SIG-M5 treated with dmso at 0.1 percent for 504 hours (cell line): ENCODE measurements around the gene ZNF469.

Experiments used
- DNase-seq: peaks from one replicate; lab custom pipeline; 2025; ENCODE audit not compliant: unreplicated experiment; lab: John Stamatoyannopoulos, UW

Gene ZNF469

DNA sequence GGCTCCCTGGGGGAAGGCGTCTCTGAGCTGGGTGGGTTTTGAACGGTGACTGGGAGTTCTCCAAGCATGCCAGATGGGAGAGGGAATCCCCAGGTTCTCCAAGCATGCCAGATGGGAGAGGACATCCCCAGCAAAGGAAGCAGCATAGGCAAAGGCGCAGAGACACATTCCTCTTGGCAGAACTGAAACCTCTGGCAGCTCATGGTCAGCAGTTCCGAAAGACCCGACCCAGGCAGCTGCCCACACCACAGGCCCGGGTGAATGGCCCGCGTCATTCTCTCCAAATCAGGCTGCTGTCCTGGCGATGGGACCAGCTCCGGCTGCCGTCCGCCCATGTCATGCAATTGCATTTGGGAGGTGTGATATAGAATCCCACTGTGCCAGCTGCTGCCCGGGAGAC lies 8.0 kb downstream of the ZNF469 start:
- DNase-seq, result no peak

DNA sequence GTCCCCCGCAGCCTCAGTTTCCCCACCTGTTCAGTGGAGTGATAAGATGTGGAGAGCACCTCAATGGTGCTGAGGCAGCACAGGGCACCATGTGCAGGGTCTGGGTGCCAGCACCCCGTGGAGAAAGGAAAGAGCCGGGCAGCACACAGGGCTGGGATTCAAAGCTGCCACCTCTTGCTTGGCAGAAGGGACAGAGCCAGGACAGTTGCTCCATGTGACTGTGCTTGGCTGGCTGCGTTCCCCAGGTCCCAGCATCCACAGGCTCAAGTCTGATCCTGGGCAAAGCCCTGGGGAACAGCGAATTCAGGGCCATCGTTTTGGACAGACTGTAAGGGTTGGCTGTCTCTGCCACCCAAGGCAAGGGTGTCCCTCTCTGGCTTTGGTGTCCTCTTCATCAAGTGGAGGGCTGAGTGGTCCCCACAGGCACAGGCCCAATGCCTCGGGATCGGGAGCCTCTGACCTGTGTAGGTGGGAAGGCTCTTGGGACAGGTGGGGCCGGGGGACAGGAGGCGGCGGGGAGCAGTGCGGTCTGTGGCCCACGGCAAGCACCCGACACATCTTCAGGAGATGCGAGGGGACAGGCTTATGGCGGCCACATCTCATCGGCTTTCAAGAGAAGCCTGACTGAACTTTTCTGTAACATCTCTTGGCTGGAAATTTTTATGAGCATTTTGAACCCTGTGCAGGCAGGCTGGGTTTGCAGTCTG lies 8.5 kb downstream of the ZNF469 start:
- no peak for DNase-seq

DNA sequence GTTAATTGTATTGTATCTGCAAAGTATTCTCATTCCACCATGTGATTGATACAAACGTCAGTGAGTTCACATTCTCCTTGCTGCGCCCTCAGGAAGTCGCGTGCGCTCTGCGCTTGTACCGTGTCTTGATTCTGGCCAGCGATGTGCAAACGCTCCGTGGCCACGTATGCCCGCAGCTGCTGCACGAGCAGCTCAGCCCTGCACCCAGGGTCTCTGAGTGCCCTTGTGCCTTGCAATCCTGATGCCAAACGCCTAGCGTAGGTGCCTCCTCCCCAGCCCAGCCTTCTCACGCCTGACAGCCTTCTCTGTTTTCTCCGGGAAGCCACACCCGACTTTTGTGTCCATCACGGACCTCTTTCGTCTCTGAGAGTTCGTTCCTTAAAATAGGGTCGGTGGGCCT lies 9.4 kb downstream of the ZNF469 start:
- DNase-seq, result no peak

GRCh38 chr16:88392616-88393015 lies 9.9 kb downstream of the ZNF469 start:
- no peak for DNase-seq

- no peak for DNase-seq
Observed at GRCh38 chr16:88393034-88393433, 10.3 kb downstream of the ZNF469 start.

DNA sequence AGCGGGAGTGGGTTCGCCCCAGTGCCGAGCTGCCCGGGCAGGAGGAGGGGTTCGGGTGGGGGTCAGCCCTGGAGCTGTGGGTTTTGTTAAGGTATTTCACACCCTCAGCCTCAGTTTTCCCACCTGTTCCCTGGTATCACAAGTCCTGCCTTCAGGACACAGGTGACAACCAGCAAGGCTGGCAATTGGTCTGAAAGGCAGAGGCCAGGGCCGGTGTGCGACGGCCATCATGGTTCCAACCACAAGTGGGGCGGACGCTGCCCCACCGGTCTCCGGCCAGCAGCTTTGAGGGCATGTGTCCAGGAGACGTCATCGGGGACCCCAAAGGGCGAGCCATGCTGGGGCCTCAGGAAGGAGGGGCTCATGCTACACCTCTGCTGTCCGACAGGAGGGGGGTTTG lies 10.8 kb downstream of the ZNF469 start:
- DNase-seq, result no peak

DNA sequence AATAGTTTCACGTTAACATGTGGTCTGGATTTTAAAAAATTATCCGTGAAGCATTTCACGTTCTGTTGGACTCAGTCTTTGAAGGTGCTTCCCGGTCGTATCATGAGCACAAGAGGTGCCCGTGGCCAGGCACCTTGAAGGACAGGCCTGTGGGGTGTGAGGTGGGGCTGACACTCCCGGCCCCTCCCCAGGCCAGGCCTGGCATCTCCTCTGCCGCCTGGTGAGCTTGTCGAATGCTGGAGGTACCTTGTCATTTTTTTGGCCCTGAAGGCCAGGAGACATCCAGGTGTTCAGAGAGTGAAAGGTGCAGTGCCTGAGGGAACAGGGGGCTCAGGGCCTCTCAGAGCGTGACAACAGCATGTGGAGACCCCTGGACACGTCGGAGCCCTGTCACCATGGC lies 11.7 kb downstream of the ZNF469 start:
- no peak for DNase-seq

GRCh38 chr16:88395669-88396584 lies 13.2 kb downstream of the ZNF469 start:
- no peak for DNase-seq

- no peak for DNase-seq
Observed at GRCh38 chr16:88398170-88398873, 15.6 kb downstream of the ZNF469 start.

DNA sequence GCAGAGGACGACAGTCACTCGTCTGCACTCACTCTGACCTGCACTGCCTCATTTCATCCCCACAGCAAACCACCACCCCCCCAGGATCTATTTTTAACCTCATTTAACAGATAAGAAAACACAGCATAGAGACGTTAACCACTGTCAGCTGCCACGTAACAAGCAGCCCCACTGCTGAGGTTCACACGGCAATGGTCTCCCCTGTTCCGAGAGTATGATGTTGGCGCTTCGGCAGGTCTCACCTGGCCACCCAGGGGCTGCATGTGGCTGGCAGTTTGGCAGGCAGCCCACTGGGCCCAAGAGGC lies 16.1 kb downstream of the ZNF469 start:
- DNase-seq, result no peak

DNA sequence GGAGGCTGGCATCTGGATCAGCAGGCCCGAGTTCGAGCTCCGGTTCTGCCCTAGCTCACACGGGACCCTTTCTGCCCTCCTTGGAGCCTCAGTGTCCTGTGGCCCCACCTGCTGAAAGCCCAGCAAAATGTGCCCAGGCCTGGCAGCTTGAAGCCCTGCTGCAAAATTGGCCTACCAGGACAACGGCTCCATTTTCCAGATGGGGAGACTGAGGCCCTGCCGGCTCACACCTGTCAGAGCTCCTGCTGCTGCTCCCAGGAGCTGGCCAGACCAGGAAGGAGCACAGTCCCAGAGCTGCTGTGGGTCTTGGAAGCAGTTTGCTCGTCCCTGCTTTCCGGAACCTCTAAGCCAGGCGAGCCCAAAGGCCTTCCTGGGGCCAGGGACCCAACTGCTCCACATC lies 17.4 kb downstream of the ZNF469 start:
- no peak for DNase-seq

DNA sequence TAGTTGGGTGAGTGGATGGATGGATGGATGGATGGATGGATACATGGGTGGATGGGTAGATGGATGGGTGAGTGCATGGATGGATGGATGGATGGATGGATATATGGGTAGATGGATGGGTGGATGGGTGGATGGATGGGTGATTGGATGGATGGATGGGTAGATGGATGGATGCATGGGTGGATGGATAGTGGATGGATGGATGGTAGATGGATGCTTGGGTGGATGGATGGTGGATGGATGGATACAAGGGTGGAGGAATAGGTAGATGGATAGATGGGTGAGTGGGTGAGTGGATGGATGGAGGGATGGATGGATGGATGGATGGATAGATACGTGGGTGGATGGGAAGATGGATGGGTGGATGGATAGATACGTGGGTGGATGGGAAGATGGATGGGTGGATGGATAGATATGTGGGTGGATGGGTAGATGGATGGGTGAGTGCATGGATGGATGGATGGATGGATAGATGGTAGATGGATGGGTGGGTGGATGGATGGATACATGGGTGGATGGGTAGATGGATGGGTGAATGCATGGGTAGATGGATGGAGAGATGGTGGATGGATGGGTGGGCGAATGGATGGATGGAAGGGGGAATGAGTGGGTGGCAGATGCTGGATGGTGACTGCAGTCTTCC lies 19.0 kb downstream of the ZNF469 start:
- DNase-seq, result no peak

- DNase-seq, result no peak
Observed at GRCh38 chr16:88402551-88403240, 19.9 kb downstream of the ZNF469 start.

DNA sequence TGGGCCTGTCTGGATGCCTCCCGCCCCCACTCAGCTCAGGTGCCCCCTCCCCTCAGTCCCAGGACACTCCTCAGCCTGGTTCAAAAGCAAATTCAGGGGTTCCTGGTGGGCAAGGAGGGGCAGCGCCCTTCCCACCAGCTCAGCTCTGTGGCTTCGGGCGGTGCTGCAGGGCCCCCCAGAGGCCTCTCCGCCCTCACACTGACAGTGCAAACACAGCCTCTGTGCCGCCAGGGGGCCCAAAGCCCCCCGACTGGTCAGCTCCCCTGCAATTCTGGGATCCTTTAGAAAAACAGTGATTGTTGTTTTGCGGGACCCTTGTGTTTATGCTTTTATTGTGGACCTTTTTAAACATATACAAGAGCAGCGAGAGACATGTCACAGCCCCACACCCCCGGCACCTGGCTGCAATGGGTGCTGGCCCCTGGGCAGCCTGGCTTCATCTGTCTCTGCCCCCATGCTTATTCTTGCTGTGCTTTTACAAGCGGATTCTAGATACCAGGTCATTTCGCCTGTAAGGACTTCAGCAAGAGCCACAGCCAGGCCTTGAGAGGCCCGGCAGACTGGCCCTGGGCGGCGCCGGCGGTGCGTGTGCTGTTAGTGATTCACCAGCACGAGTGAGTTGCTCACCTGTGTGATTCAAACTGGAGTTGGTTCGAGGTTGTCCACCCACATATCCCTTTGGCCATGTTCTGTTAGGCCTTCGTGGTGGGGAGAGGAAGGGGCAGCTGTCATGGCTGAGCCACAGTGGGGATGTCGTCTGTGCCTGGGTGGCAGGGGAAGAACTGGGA lies 21.2 kb downstream of the ZNF469 start:
- DNase-seq, result no peak

DNA sequence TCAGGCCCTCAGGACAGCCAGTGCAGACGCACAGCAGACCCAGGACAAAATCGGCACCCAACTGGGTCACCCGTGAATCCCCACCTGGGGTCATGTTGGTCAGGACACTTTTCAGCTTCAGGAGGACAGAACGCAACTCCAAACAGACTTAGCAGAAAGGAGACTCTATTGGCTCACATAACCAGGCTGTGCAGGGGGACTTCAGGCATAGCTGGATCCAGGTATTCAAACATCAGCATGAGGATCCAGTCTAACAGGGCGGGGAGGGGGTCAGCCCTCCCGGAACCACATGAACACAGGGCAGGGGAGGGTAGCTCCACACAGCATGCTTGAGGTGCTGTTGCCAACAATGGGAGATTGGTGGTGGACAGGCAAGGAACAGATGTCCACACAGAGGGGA lies 22.0 kb downstream of the ZNF469 start:
- no peak for DNase-seq

DNA sequence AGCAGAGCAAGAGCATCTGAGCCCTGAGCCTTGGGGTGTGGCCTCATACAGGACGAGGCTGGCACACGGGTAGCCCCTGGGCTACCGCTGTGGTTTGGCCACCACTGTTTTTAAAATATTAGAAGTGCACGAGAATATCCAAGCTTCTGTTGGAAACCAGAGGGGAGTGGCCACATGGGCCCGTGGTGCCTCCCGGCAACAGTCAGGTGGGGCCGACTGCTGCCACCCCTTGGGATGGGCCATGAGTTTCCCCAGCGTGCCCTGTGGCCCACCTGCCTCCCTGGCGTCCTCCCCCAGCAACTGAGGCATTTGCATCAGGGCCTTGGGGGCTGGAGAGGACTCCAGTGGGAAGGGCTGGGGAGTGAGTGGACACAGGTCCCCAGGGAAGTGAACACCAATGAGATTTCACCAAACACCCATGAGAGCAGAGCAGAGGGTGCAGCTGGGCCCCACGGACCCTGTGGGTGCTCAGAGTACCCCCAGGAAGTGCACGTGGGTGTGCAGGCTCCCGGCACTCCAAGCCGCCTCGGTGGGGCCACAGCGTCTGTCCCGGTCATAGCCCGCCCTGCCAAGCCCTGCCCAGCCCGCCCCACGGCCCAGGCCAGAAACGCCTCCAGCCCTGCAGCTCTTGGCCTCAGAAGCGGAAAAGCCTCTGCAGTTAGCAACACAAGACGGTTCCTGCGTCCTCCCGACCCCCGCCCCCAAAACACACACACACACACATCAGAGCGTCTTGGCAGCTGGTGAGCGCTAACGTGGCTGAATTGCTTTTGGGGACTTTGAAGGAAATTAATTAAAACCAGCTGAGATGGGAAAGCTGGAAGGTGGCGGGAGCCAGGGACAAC lies 22.7 kb downstream of the ZNF469 start:
- DNase-seq, result no peak

DNA sequence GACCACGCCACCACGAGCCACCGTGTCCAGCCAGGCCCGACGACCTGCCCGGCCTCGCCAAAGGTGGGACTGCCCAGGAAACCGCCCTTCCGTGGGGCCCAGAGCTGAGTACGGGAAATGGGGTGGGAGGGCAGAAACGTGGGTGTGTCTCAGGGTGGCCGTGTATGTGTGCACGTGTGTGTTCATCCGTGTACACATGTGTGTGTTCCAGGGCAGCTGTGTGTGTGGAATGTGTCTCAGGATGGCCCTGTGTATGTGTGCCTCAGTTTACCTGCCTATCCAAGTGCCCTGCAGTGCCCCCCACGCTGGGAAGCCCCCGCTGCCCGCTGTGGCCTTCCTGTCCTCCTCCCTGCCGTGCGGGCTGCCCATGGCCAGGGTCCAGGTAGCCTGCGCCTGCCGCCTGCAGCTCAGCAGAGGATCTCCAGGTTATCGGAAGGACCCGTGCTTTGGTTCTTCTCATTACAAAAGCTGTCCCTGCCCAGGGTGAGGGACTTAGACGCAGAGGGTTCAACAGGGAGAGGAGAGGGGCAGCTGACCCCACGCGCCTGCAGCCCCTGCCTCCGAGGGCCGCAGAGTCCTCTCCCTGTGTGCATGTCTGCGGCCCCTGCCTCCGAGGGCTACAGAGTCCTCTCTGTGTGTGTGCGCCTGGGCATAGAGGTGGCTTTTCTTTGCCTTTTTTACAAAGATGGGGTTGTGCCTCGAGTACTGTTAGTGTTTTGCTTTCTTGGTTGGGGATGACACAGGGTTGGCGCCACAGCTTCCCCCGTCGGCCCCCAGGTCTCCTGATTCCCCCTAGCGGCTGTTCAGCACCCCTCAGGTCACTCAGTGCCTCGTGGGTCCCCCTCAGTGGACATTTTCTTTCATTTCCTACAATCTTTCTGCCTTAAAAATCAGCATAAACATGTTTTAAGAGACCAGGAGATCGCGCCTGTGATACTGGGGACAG lies 23.6 kb downstream of the ZNF469 start:
- DNase-seq, result no peak

DNA sequence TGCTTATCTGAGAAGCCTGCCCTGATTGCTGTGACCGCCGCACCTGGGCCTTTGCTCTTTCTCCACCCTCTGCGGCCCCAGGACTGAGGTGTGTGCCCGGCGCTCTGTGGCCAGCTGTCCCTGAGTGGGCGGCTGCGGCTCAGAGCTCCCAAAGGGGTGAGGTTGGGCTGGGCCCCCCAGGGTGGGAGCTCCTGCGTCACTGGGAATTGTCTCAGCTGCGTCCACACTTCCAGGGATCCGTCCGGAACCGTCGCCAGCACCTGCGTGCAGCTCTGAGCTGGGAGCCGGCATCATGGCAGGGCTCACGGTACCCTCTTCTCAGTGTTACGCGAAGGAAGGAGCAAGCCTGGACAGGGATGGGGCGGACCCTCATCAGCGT lies 24.3 kb downstream of the ZNF469 start:
- no peak for DNase-seq
